Activated T-helper 17 cell treated with anti-CD3 and anti-CD28 coated beads, Interleukin-2, amount 50 U/mL, for 72 hours (primary cell): ENCODE data around the gene DLGAP1. TPM values are rescaled to one million over a fixed set of nuclear protein-coding genes. Genes with fewer than 3 reads are reported as not detected.

Source experiments
- ATAC-seq: fragments of 150-1000 bp; cut with Tn5 transposase; replicated peaks from 2 replicates; pipeline ENCODE4 v1.10.0; 2021; ENCODE audit warnings: mild to moderate bottlenecking, moderate library complexity
- H3K27ac Mint-ChIP-seq: one replicate; pipeline ENCODE4 v1.8.0; 2022; ENCODE audit warnings: mixed read lengths
- H3K27me3 Mint-ChIP-seq: one replicate; pipeline ENCODE4 v1.8.0; 2022; ENCODE audit warnings: mixed read lengths
- H3K36me3 Mint-ChIP-seq: one replicate; pipeline ENCODE4 v1.8.0; 2022; ENCODE audit warnings: low read depth, mild to moderate bottlenecking, mixed read lengths
- H3K4me1 Mint-ChIP-seq: one replicate; pipeline ENCODE4 v1.8.0; 2022; ENCODE audit warnings: mixed read lengths
- H3K4me3 Mint-ChIP-seq: one replicate; pipeline ENCODE4 v1.8.0; 2022; ENCODE audit warnings: mild to moderate bottlenecking, mixed read lengths
- H3K9me3 Mint-ChIP-seq: one replicate; pipeline ENCODE4 v1.8.0; 2022; ENCODE audit warnings: mixed read lengths
- total RNA-seq, 2 donors: library from RNA; stranded (reverse); gene quantifications; one replicate each; pipeline ENCODE4 v1.2.3, GENCODE V29; 2022

Gene DLGAP1
- total RNA-seq, 2 donors from 2014 or later, result 1.1 to 1.2 TPM

DNA sequence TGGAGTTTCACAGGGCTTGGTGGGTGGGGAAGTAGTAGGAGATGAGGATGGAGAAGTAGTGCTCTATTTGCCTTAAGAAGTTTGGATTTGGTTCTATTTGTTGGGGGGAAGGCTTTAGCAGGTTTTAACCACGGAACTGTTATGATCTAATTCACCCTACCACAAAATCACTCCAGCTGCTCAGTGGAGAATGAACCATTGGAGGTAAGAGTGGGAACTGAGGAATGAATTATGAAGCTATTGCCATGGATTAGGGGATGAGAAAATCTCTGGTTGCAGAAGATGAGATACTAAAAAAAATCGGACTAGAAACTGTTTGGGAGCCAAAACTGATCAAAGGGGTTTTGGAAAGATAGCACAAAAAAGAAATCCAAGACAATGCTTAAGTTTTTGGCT, 488.9 kb downstream of the DLGAP1 start:
- Mint-ChIP-seq H3K9me3 (no peaks in the 10 kb centered on the region), H3K27ac (no peak overlapping the region), H3K4me1 (no peaks in the 10 kb centered on the region), H3K27me3 (peaks cover 12% of the 10 kb centered on the region), H3K36me3 (no peaks in the 10 kb centered on the region), H3K4me3 (no peak overlapping the region)
- no peak for ATAC-seq

GRCh38 chr18:3960977-3961376, 494.1 kb downstream of the DLGAP1 start:
- Mint-ChIP-seq H3K36me3 (no peaks in the 10 kb centered on the region), H3K9me3 (no peaks in the 10 kb centered on the region), H3K4me3 (no peak overlapping the region), H3K27ac (no peak overlapping the region), H3K4me1 (no peaks in the 10 kb centered on the region), H3K27me3 (peaks cover 6% of the 10 kb centered on the region)
- no peak for ATAC-seq

DNA sequence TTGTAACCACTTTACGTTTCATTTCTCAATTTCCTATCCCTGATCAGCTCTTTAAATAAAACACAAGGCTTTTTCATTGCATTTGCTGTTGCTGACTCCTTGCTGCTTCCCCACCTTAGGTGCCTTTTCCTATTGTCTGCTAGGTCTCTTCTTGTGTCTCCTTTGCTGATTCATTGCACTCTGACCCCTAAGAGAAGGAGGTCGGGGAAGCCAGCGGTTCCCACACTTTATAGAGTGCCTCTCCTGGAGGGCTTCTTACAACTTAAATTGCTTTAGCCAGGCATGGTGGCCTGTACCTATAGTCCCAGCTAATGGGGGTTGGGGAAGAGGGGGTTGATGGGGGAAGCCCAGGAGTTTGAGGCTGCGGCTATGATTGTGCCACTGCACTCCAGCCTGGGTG, 495.0 kb downstream of the DLGAP1 start:
- peaks cover 6% of the 10 kb centered on the region for H3K27me3 Mint-ChIP-seq
- no peak for ATAC-seq
- no peaks in the 10 kb centered on the region for H3K9me3 Mint-ChIP-seq
- no peaks in the 10 kb centered on the region for H3K4me1 Mint-ChIP-seq
- no peaks in the 10 kb centered on the region for H3K36me3 Mint-ChIP-seq
- H3K4me3 Mint-ChIP-seq, result no peak overlapping the region
- no peak overlapping the region for H3K27ac Mint-ChIP-seq

GRCh38 chr18:3952031-3952430, 503.1 kb downstream of the DLGAP1 start:
- H3K4me3 Mint-ChIP-seq, result no peak overlapping the region
- no peaks in the 10 kb centered on the region for H3K9me3 Mint-ChIP-seq
- no peak overlapping the region for H3K27ac Mint-ChIP-seq
- H3K36me3 Mint-ChIP-seq, result no peaks in the 10 kb centered on the region
- H3K4me1 Mint-ChIP-seq, result no peaks in the 10 kb centered on the region
- H3K27me3 Mint-ChIP-seq, result peaks cover 6% of the 10 kb centered on the region
- ATAC-seq, result no peak

DNA sequence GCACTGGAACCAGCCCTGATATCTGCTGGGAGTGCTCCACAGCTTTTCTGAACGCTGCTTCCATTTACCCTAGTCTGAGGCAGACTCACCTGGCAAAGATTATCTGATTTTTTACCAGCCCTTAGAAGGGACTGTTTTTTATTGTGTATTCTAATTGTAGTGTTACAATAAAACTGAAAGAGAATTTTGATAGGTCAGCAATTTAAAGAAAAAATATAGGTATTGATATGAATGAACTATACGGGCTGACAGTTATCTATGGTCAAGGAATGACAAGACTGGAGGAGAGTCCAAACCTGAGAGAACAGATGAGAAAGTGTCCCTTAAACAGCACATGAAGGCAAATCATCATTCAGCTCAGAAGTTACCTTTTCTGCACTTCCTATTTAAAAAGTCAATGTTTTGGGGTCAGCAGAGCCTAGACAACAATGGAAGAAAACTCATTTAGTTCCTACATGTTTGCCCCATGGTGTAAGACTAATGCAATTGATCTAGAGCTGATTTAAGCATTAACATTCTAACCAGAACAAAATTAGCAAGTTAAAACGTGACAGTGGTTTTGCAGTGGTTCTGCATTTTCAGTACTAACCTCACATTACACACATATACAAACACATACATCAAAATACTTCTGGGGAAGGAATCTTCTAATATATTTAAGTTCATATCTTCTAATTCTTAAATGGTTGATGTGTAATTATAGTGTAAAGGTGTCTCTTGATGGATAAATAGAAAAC, 504.3 kb downstream of the DLGAP1 start:
- no peak for ATAC-seq
- H3K4me1 Mint-ChIP-seq, result no peaks in the 10 kb centered on the region

GRCh38 chr18:3948958-3949357, 506.1 kb downstream of the DLGAP1 start:
- H3K4me1 Mint-ChIP-seq, result no peaks in the 10 kb centered on the region
- H3K36me3 Mint-ChIP-seq, result no peaks in the 10 kb centered on the region
- no peaks in the 10 kb centered on the region for H3K9me3 Mint-ChIP-seq
- no peak overlapping the region for H3K4me3 Mint-ChIP-seq
- ATAC-seq, result no peak
- H3K27ac Mint-ChIP-seq, result no peak overlapping the region
- no peaks in the 10 kb centered on the region for H3K27me3 Mint-ChIP-seq

More for the DNA sequence above, 504.3 kb downstream of the DLGAP1 start:
- H3K27me3 Mint-ChIP-seq, result peaks cover 6% of the 10 kb centered on the region
- no peak overlapping the region for H3K27ac Mint-ChIP-seq
- H3K9me3 Mint-ChIP-seq, result no peaks in the 10 kb centered on the region
- no peak overlapping the region for H3K4me3 Mint-ChIP-seq
- no peaks in the 10 kb centered on the region for H3K36me3 Mint-ChIP-seq

DNA sequence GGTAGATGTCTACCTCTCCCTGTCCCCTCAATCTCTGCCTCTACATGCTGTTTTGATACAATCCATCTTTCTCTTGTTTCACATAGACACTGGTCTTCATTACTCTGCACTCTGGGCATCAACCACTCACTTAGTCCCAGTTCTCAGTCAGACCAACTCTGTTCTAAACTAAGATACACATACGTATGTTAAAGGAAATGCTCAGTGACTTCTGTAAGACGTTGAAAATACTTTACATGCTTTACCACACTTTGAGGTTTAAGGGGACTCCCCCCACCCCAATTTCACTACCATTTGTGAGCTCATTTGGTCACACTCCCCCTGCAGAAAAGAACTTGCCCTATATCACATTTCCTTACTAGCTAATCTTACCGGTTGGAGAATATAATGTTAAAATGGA, 507.7 kb downstream of the DLGAP1 start:
- H3K27me3 Mint-ChIP-seq, result no peaks in the 10 kb centered on the region
- no peaks in the 10 kb centered on the region for H3K9me3 Mint-ChIP-seq
- H3K4me3 Mint-ChIP-seq, result no peak overlapping the region
- peak; percentile 51 for ATAC-seq
- no peaks in the 10 kb centered on the region for H3K4me1 Mint-ChIP-seq
- no peak overlapping the region for H3K27ac Mint-ChIP-seq
- H3K36me3 Mint-ChIP-seq, result no peaks in the 10 kb centered on the region

DNA sequence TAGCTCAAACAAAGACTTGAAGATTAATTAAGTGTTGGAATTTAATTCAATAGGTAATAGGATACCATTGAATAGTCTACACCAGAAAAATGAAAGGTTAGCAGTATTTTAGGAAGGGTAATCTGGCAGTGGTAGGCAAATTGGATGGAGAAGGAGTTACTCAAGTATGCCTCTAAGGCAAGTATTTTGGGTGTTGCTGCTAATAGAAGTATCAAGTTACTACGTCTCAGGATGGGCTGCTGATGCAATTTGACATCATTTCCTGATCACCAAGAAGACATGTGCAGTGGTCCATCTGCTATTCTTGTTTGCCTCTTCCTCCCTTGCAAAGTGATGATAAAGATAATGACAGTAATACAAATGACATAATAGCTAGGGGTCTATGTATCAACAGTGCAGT, 519.8 kb downstream of the DLGAP1 start:
- Mint-ChIP-seq H3K4me1 (no peaks in the 10 kb centered on the region), H3K27ac (no peak overlapping the region), H3K27me3 (no peaks in the 10 kb centered on the region), H3K36me3 (no peaks in the 10 kb centered on the region), H3K9me3 (peaks cover 4% of the 10 kb centered on the region), H3K4me3 (no peak overlapping the region)
- no peak for ATAC-seq

GRCh38 chr18:3932276-3932675, 522.8 kb downstream of the DLGAP1 start:
- Mint-ChIP-seq H3K4me1 (no peaks in the 10 kb centered on the region), H3K27me3 (no peaks in the 10 kb centered on the region), H3K36me3 (no peaks in the 10 kb centered on the region), H3K27ac (no peak overlapping the region), H3K9me3 (no peaks in the 10 kb centered on the region), H3K4me3 (no peak overlapping the region)
- ATAC-seq, result no peak

DNA sequence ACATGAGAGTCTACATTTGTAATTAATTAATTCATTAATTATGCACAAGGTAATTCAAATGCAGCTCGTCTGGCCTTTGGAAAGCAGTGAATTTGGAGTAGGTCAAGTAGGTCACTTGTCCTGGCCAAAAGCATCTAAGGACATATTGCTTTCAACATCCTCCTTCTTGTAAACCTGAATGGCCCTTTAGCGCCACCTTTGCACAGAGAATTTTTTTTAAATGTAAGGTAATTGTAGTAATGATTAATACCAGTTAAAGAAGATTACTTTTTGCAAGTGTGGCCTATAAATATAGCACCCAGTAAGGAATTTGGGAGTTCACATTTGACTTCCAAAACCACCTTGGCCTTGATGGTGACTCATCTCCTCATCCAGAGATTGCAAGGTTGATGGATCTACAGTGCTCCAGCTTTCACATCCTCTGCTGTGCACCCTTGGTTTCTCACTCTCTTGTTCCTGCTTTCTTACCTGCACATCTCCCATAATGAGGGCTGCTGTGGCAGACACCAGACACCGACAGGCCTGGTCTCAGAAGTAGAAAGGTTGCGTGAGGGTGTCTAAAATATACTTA, 523.5 kb downstream of the DLGAP1 start:
- no peaks in the 10 kb centered on the region for H3K9me3 Mint-ChIP-seq
- no peak overlapping the region for H3K4me3 Mint-ChIP-seq
- H3K36me3 Mint-ChIP-seq, result no peaks in the 10 kb centered on the region

DNA sequence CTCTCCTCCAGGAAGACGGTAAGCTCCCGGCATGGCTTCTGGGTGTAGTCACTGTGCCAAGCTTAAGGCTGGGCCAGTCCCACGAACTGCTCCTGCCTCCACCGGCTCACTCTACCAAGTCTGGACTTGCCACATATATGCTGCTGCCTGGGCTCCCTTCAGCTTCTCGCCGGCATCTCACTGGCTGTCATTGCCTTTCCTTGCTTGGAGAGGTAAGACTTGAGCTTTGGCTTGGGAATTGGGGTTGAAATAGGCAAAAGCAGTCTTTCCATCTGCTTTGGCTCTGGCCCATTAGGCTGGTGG, 524.1 kb downstream of the DLGAP1 start:
- no peaks in the 10 kb centered on the region for H3K4me1 Mint-ChIP-seq
- H3K9me3 Mint-ChIP-seq, result no peaks in the 10 kb centered on the region
- H3K36me3 Mint-ChIP-seq, result no peaks in the 10 kb centered on the region
- H3K27ac Mint-ChIP-seq, result no peak overlapping the region
- H3K27me3 Mint-ChIP-seq, result no peaks in the 10 kb centered on the region
- ATAC-seq, result no peak
- H3K4me3 Mint-ChIP-seq, result no peak overlapping the region

More for the DNA sequence above, 523.5 kb downstream of the DLGAP1 start:
- Mint-ChIP-seq H3K27me3 (no peaks in the 10 kb centered on the region), H3K4me1 (no peaks in the 10 kb centered on the region), H3K27ac (no peak overlapping the region)
- ATAC-seq, result no peak

- Mint-ChIP-seq H3K9me3 (no peaks in the 10 kb centered on the region), H3K27me3 (no peaks in the 10 kb centered on the region), H3K4me3 (no peak overlapping the region), H3K4me1 (no peaks in the 10 kb centered on the region), H3K27ac (no peak overlapping the region), H3K36me3 (no peaks in the 10 kb centered on the region)
- no peak for ATAC-seq
These were observed 524.7 kb downstream of the DLGAP1 start for GRCh38 chr18:3930126-3931012.

GRCh38 chr18:3924455-3924854, 530.7 kb downstream of the DLGAP1 start:
- H3K9me3 Mint-ChIP-seq, result no peaks in the 10 kb centered on the region
- no peak overlapping the region for H3K27ac Mint-ChIP-seq
- ATAC-seq, result no peak
- no peaks in the 10 kb centered on the region for H3K4me1 Mint-ChIP-seq
- no peaks in the 10 kb centered on the region for H3K36me3 Mint-ChIP-seq
- H3K27me3 Mint-ChIP-seq, result peaks cover 10% of the 10 kb centered on the region
- no peak overlapping the region for H3K4me3 Mint-ChIP-seq

DNA sequence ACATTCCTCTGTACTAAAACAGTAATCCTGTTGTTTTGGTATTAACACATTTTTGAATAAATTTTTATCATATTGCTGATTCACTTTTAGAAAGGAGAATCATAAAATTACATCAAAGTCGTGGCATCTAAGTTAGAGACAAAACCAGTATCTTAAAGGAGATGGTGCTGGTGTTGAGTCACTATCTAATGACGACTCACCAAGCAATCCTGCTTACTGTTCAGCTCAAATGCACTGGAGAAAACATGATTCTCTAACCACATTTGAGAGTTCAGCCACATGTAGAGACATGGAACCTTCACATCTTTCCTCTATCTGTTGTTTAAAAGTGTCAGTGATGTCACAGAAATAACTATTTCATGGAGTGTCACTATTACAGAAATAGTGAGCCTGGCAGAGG, 531.4 kb downstream of the DLGAP1 start:
- no peak for ATAC-seq
- H3K27me3 Mint-ChIP-seq, result peaks cover 10% of the 10 kb centered on the region
- H3K27ac Mint-ChIP-seq, result no peak overlapping the region
- H3K4me3 Mint-ChIP-seq, result no peak overlapping the region
- no peaks in the 10 kb centered on the region for H3K4me1 Mint-ChIP-seq
- no peaks in the 10 kb centered on the region for H3K36me3 Mint-ChIP-seq
- no peaks in the 10 kb centered on the region for H3K9me3 Mint-ChIP-seq

DNA sequence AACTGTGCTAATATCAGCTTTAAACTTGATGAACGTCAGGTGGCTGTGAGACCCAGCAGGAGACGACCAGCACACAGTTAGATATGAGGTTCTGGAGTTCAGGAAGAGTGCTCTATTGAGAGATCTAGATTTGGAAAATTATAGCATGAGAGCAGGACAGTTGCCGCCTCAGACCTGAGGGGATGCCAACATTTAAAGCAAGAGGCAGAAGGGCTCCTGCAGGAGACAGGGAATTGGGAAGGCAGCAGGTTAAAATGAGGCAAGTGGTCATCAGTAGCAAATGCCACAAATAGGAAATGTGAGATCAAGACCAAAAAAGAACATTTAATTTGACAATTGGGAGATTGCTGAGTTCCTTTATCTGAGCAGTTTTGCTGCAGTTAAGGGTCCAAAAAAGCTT, 533.3 kb downstream of the DLGAP1 start:
- no peak for ATAC-seq
- H3K4me1 Mint-ChIP-seq, result no peaks in the 10 kb centered on the region
- H3K36me3 Mint-ChIP-seq, result no peaks in the 10 kb centered on the region
- no peak overlapping the region for H3K27ac Mint-ChIP-seq
- peaks cover 14% of the 10 kb centered on the region for H3K27me3 Mint-ChIP-seq
- H3K9me3 Mint-ChIP-seq, result no peaks in the 10 kb centered on the region
- H3K4me3 Mint-ChIP-seq, result no peak overlapping the region
